Measurements from ENCODE around the gene ZC3H10.
"Not testable (repeated sequence)": the region's sequence is repeated elsewhere in the genome, so short reads cannot be mapped to it uniquely, and the experiment has no call there.

- TF ChIP-seq EZH2 (IDR thresholded peaks at IDR 0.05; ENCODE audit: insufficient read depth, poor library complexity, severe bottlenecking); EZH2phosphoT487 (IDR thresholded peaks at IDR 0.05; ENCODE audit: insufficient read depth, low read depth): not testable (repeated sequence)
Measured at GRCh38 chr12:56156464-56157200, 38.6 kb downstream of the ZC3H10 start.

Data from GM23248 (cell line).